CD8-positive, alpha-beta memory T cell (primary cell): ENCODE measurements around the gene PNPO. TPM values are rescaled to one million over a fixed set of nuclear protein-coding genes. Genes with fewer than 3 reads are reported as not detected.
"Not testable (repeated sequence)": the region's sequence is repeated elsewhere in the genome, so short reads cannot be mapped to it uniquely, and the experiment has no call there.

ENCODE experiments used
- CTCF ChIA-PET: fragments of 350-600 bp; sonication (Branson Sonifier 250); formaldehyde crosslinking; loops from one replicate; lab custom pipeline; 2021; ENCODE audit warnings: antibody characterized with exemption; lab: Charles Lee
- POLR2A ChIA-PET: fragments of 350-600 bp; sonication (Branson Sonifier 250); formaldehyde crosslinking; loops from one replicate; lab custom pipeline; 2021; ENCODE audit warnings: antibody characterized with exemption; lab: Charles Lee
- DNase-seq, 5 donors: peaks; one replicate each; pipeline versions ENCODE4 v3.0.0 to v3.0.0-alpha.2; 2020 to 2022; ENCODE audit warnings: mixed read lengths in 1 of 5
- H3K27ac ChIP-seq: one replicate; pipeline ENCODE4 v1.7.0; 2013; ENCODE audit warnings: low read depth, mild to moderate bottlenecking, low read length, moderate library complexity
- H3K27me3 ChIP-seq: 2 replicates; pipeline ENCODE4 v1.7.0; 2013; ENCODE audit warnings: low read length, mild to moderate bottlenecking; ENCODE audit not compliant: insufficient read depth, poor library complexity, severe bottlenecking
- H3K36me3 ChIP-seq: 2 replicates; pipeline ENCODE4 v1.7.0; 2013; ENCODE audit warnings: mild to moderate bottlenecking, low read length, moderate library complexity; ENCODE audit not compliant: insufficient read depth
- H3K4me1 ChIP-seq: 2 replicates; pipeline ENCODE4 v1.7.0; 2013; ENCODE audit warnings: mild to moderate bottlenecking, low read length, moderate library complexity; ENCODE audit not compliant: insufficient read depth
- H3K4me3 ChIP-seq: 2 replicates; pipeline ENCODE4 v1.7.0; 2013; ENCODE audit warnings: mild to moderate bottlenecking, low read length
- H3K9me3 ChIP-seq: 2 replicates; pipeline ENCODE4 v1.7.0; 2013; ENCODE audit warnings: mild to moderate bottlenecking, low read length
- H3K27ac Mint-ChIP-seq, 8 donors: one replicate each; pipeline ENCODE4 v1.8.0; 2020 to 2021; ENCODE audit warnings: mixed read lengths in 8 of 8, mild to moderate bottlenecking in 6 of 8, inconsistent platforms in 3 of 8, moderate library complexity in 3 of 8
- H3K27me3 Mint-ChIP-seq, 2 donors: one replicate each; pipeline ENCODE4 v1.8.0; 2020 to 2021; ENCODE audit warnings: mixed read lengths in 2 of 2, mild to moderate bottlenecking in 1 of 2, moderate library complexity in 1 of 2
- H3K36me3 Mint-ChIP-seq, 3 donors: one replicate each; pipeline ENCODE4 v1.8.0; 2020 to 2021; ENCODE audit warnings: mixed read lengths in 3 of 3, inconsistent platforms in 1 of 3, mild to moderate bottlenecking in 1 of 3
- H3K4me1 Mint-ChIP-seq, 3 donors: one replicate each; pipeline ENCODE4 v1.8.0; 2020 to 2021; ENCODE audit warnings: mixed read lengths in 3 of 3, inconsistent platforms in 1 of 3, mild to moderate bottlenecking in 1 of 3
- H3K4me3 Mint-ChIP-seq, 7 donors: one replicate each; pipeline ENCODE4 v1.8.0; 2020 to 2021; ENCODE audit warnings: mixed read lengths in 7 of 7, mild to moderate bottlenecking in 6 of 7, moderate library complexity in 4 of 7, inconsistent platforms in 2 of 7
- H3K9me3 Mint-ChIP-seq, 5 donors: one replicate each; pipeline ENCODE4 v1.8.0; 2020 to 2022; ENCODE audit warnings: mixed read lengths in 5 of 5, mild to moderate bottlenecking in 3 of 5, moderate library complexity in 2 of 5, inconsistent platforms in 1 of 5
- polyA plus RNA-seq: library from polyadenylated mRNA; unstranded; fragments of 300-500 nt; fragmentation: Illumina TruSeq; gene quantifications from one replicate; pipeline ENCODE4 v1.2.3, GENCODE V29; 2021
- total RNA-seq, 2 experiments: library from RNA; stranded (reverse); gene quantifications; one replicate each; pipeline ENCODE4 v1.2.3, GENCODE V29; 2021

The PNPO gene
- total and polyA plus RNA-seq, 3 experiments from 2014 or later = 20.3 to 57.7 (median 55.5) TPM

DNA sequence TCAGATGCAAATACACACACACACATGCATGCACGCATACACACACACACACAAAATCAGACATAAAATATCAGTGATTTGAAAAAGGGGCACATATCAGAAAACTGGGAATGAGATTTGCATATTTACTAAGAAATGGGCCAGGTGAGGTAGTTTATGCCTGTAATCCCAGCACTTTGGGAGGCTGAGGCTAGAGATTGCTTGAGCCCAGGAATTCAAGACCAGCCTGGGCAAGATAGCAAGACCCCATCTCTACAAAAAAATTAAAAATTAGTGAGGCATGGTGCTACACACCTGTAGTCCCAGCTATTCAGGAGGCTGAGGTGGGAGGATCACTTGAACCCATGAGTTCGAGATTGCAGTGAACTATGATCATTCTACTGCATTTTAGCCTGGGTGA, 22.4 kb upstream of the PNPO start:
- no peaks in the 10 kb centered on the region for H3K9me3 ChIP-seq
- peaks cover 24% of the 10 kb centered on the region for H3K36me3 ChIP-seq
- no peak overlapping the region for H3K27ac ChIP-seq
- H3K36me3 Mint-ChIP-seq = peaks cover 0 to 77% (median 16%) of the 10 kb centered on the region in 3 donors
- H3K9me3 Mint-ChIP-seq = no peaks in the 10 kb centered on the region
- H3K4me1 ChIP-seq = no peaks in the 10 kb centered on the region
- H3K27me3 Mint-ChIP-seq = peaks cover 0 to 1% of the 10 kb centered on the region in 2 donors
- peak overlapping the region in 1 of 8 donors; percentile 46 for H3K27ac Mint-ChIP-seq
- no peak for DNase-seq
- no peaks in the 10 kb centered on the region for H3K27me3 ChIP-seq
- no peak overlapping the region for H3K4me3 Mint-ChIP-seq
- POLR2A ChIA-PET = interaction anchor here (1.0 kb wide), 1 partner anchor 23 kb away, joined by 3 read pairs; no protein-coding TSS in a partner anchor
- CTCF ChIA-PET = no interaction called here
- no peak overlapping the region for H3K4me3 ChIP-seq
- peaks cover 8 to 15% (median 15%) of the 10 kb centered on the region in 3 donors for H3K4me1 Mint-ChIP-seq

DNA sequence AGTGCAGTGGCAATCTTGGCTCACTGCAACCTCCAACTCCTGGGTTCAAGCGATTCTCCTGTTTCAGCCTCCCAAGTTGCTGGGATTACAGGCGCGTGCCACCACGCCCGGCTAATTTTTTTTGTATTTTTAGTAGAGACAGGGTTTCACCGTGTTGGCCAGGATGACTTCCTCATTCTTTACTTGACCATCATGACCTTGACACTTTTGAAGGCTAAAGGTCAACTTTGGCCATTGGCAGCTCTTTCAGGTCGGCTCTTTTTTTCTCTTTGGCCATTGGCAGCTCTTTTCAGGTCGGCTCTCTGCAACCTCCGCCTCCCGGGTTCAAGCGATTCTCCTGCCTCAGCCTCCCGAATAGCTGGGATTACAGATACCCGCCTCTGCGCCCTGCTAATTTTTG, 21.5 kb upstream of the PNPO start:
- H3K4me3 Mint-ChIP-seq, DNase-seq, H3K27me3 Mint-ChIP-seq, H3K27ac Mint-ChIP-seq, H3K4me3 ChIP-seq, POLR2A ChIA-PET, H3K9me3 ChIP-seq, H3K27ac ChIP-seq, H3K9me3 Mint-ChIP-seq, H3K27me3 ChIP-seq, H3K4me1 ChIP-seq: not testable (repeated sequence)
- Mint-ChIP-seq H3K36me3 (peaks cover 0 to 80% (median 14%) of the 10 kb centered on the region in 3 donors), H3K4me1 (peaks cover 8 to 15% (median 14%) of the 10 kb centered on the region in 3 donors)
- CTCF ChIA-PET = interaction anchor here (2.3 kb wide), 1 partner anchor 27 kb away, joined by 9 read pairs; no protein-coding TSS in a partner anchor
- peaks cover 32% of the 10 kb centered on the region for H3K36me3 ChIP-seq

DNA sequence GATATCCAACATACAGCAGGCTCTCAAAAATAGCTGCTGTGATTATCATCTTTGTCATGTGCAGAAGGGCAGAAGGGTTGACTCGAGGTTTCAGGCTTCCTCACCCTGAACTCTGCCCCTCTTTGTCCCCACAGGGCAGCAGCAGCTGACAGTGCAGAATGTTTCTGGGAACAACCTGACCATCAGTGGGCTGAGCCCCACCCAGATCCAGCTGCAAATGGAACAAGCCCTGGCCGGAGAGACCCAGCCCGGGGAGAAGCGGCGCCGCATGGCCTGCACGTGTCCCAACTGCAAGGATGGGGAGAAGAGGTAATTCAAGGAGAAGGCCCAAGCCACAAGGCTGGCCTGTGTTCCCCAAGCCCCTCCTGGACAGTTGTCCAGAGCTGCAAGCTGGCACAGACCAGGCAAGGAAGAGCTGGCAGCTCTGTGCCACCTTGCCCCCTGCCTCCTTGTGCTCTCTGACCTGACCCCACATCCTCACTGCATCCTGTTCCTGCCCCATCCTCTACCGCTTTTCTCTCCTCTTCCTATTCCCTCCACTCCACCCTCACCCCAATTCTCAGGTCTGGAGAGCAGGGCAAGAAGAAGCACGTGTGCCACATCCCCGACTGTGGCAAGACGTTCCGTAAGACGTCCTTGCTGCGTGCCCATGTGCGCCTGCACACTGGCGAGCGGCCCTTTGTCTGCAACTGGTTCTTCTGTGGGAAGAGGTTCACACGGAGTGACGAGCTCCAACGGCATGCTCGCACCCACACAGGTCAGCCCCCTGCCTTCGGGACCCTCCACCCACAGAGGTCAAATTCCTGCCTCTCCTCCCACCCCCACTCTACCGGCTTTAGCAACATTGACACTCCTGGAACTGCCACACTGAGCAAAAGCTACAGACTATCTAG, 16.3 kb upstream of the PNPO start:
- H3K27me3 Mint-ChIP-seq = no peaks in the 10 kb centered on the region
- ChIA-PET CTCF (interaction anchor here (0.7 to 1.4 kb wide), 2 partner anchors 17 to 24 kb away, joined by 3 to 5 read pairs; no protein-coding TSS in a partner anchor), POLR2A (interaction anchor here (0.5 kb wide), 1 partner anchor 13 kb away, joined by 5 read pairs; no protein-coding TSS in a partner anchor)
- no peaks in the 10 kb centered on the region for H3K9me3 Mint-ChIP-seq
- H3K27ac Mint-ChIP-seq = no peak overlapping the region
- no peak overlapping the region for H3K4me3 ChIP-seq
- peaks cover 45% of the 10 kb centered on the region for H3K36me3 ChIP-seq
- no peaks in the 10 kb centered on the region for H3K4me1 ChIP-seq
- peaks cover 0 to 4% (median 0%) of the 10 kb centered on the region in 3 donors for H3K4me1 Mint-ChIP-seq
- peaks cover 6 to 85% (median 28%) of the 10 kb centered on the region in 3 donors for H3K36me3 Mint-ChIP-seq
- H3K4me3 Mint-ChIP-seq = no peak overlapping the region
- DNase-seq = no peak
- H3K27me3 ChIP-seq = no peaks in the 10 kb centered on the region
- no peaks in the 10 kb centered on the region for H3K9me3 ChIP-seq
- no peak overlapping the region for H3K27ac ChIP-seq

DNA sequence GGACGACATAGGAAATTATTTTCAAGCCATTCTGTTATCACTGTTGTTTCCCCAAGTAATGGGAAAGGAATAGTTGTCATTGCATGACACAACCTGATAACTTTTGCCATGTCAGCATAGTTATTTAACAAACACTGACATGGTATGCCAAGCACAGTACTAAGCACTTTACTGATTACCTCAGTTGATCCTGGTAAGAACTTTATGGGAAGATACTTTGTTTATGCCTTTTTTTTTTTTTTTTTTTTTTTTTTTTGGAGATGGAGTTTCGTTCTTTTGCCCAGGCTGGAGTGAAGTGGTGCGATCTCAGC, 15.7 kb upstream of the PNPO start:
- Histone ChIP-seq H3K27ac (no peak overlapping the region), H3K36me3 (peaks cover 49% of the 10 kb centered on the region), H3K4me3 (no peak overlapping the region), H3K4me1 (no peaks in the 10 kb centered on the region), H3K9me3 (no peaks in the 10 kb centered on the region), H3K27me3 (no peaks in the 10 kb centered on the region)
- H3K27me3 Mint-ChIP-seq = no peaks in the 10 kb centered on the region
- H3K27ac Mint-ChIP-seq = no peak overlapping the region
- H3K9me3 Mint-ChIP-seq = no peaks in the 10 kb centered on the region
- H3K4me1 Mint-ChIP-seq = peaks cover 0 to 4% (median 0%) of the 10 kb centered on the region in 3 donors
- ChIA-PET CTCF (interaction anchor here (1.2 kb wide), 1 partner anchor 24 kb away, joined by 3 read pairs; no protein-coding TSS in a partner anchor), POLR2A (interaction anchor here (0.5 kb wide), 1 partner anchor 14 kb away, joined by 5 read pairs; no protein-coding TSS in a partner anchor)
- no peak overlapping the region for H3K4me3 Mint-ChIP-seq
- DNase-seq = no peak
- H3K36me3 Mint-ChIP-seq = peaks cover 6 to 90% (median 31%) of the 10 kb centered on the region in 3 donors

DNA sequence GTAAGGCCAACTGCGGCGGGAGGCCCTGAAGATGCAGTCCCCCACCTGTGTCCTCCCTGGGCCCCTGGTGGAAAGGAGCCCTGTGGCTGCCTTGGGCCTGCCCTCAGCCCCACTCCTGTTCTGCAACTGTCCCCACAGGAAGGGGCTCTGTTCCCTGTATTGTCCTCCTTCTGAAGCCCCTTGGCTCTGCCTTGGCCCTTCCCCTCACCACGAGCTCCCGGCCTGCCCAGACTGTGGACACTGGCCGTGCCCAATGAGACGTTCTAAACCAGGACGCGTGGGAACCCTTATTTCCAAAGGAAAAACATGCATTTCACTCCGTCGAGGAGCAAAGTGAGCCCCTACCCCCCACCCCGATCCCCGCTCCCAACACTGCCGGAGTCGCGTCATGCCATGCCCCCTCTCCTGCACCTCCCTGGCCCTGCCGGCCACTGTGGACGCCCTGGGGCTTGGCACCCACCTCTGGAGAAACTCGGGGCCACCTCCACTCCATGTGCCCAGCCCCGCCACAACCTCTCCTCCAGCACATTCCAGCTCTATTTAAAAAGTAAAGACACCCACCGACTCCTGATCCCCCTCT, 13.5 kb upstream of the PNPO start:
- no peaks in the 10 kb centered on the region for H3K27me3 ChIP-seq
- no peaks in the 10 kb centered on the region for H3K9me3 Mint-ChIP-seq
- H3K9me3 ChIP-seq = no peaks in the 10 kb centered on the region
- ChIA-PET POLR2A (no interaction called here), CTCF (no interaction called here)
- no peaks in the 10 kb centered on the region for H3K4me1 ChIP-seq
- H3K4me1 Mint-ChIP-seq = no peaks in the 10 kb centered on the region
- no peak overlapping the region for H3K27ac Mint-ChIP-seq
- H3K27ac ChIP-seq = no peak overlapping the region
- H3K4me3 ChIP-seq = no peak overlapping the region
- DNase-seq = no peak
- peaks cover 6 to 72% (median 24%) of the 10 kb centered on the region in 3 donors for H3K36me3 Mint-ChIP-seq
- peaks cover 42% of the 10 kb centered on the region for H3K36me3 ChIP-seq
- H3K27me3 Mint-ChIP-seq = peaks cover 0 to 1% of the 10 kb centered on the region in 2 donors
- no peak overlapping the region for H3K4me3 Mint-ChIP-seq

DNA sequence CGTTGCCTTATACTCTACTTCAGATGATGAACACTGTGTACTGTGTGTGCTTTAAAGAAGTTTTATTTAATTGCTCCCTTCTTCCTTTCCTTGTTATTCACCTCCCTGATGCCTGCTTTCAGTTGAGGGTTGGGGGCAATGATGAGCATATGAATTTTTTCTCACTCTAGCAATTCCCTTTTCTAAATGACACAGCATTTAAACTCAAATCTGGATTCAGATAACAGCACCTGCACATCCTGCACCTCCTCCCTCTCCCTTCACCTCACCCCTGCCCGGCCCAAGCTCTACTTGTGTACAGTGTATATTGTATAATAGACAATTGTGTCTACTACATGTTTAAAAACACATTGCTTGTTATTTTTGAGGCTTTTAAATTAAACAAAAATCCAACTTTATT, 13.0 kb upstream of the PNPO start:
- H3K36me3 ChIP-seq = peaks cover 37% of the 10 kb centered on the region
- H3K27ac ChIP-seq = no peak overlapping the region
- H3K4me1 ChIP-seq = no peaks in the 10 kb centered on the region
- ChIA-PET POLR2A (no interaction called here), CTCF (no interaction called here)
- H3K4me3 Mint-ChIP-seq = no peak overlapping the region
- no peak overlapping the region for H3K4me3 ChIP-seq
- H3K27ac Mint-ChIP-seq = peak overlapping the region in 2 of 8 donors; percentile 7 to 34
- H3K27me3 Mint-ChIP-seq = peaks cover 0 to 1% of the 10 kb centered on the region in 2 donors
- H3K9me3 ChIP-seq = no peaks in the 10 kb centered on the region
- no peaks in the 10 kb centered on the region for H3K27me3 ChIP-seq
- DNase-seq = no peak
- no peaks in the 10 kb centered on the region for H3K4me1 Mint-ChIP-seq
- H3K9me3 Mint-ChIP-seq = no peaks in the 10 kb centered on the region
- peaks cover 6 to 67% (median 24%) of the 10 kb centered on the region in 3 donors for H3K36me3 Mint-ChIP-seq

DNA sequence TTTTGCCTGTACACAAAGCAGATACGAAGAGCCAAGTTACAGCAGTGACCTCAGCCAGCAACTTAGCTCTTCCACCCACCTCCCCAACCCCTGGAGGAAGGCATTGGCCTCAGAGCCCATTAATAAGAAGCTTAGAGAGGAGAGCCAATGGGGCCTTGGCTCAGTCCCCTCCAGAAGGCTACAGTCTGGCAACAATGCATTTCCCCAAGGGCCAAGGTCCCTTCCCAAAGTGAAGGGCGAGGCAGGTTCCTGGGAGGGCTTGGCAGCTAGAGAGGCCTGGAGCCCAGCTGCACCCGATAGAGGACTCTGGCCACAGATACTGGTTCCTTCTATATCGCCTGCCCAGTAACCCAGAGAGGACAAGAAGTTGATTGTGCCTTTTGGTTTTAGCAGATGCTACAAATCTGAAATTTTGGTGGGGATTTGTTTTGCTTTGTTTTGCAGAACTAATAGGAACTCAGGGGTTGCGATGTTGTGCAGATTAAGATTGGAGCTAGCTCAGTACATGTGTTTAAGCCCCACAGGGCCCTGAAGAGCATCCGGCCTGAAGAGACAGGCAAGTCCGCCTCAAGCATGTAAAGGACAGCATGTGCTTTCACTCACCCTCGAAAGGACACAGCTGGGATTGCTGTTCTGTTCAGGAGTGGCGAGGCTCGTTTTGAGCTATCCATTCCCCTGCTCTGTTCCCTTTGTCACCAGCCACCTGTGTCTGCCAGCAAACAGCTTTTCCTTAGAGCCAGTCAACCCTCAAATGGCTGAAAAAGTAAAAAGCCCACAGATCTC, 12.0 kb upstream of the PNPO start:
- Histone ChIP-seq H3K4me1 (no peaks in the 10 kb centered on the region), H3K36me3 (peaks cover 28% of the 10 kb centered on the region), H3K27ac (no peak overlapping the region), H3K9me3 (no peaks in the 10 kb centered on the region), H3K4me3 (no peak overlapping the region), H3K27me3 (no peaks in the 10 kb centered on the region)
- POLR2A ChIA-PET = no interaction called here
- H3K9me3 Mint-ChIP-seq = no peaks in the 10 kb centered on the region
- no peak for DNase-seq
- H3K27me3 Mint-ChIP-seq = peaks cover 0 to 1% of the 10 kb centered on the region in 2 donors
- peak overlapping the region in 1 of 8 donors; percentile 32 for H3K27ac Mint-ChIP-seq
- CTCF ChIA-PET = interaction anchor here (0.8 to 2.0 kb wide), 2 partner anchors 19 to 42 kb away, joined by 3 to 4 read pairs; partner anchors contain the start of gene CDK5RAP3
- H3K36me3 Mint-ChIP-seq = peaks cover 6 to 57% (median 22%) of the 10 kb centered on the region in 3 donors
- H3K4me3 Mint-ChIP-seq = no peak overlapping the region
- H3K4me1 Mint-ChIP-seq = no peaks in the 10 kb centered on the region
